VCaP (cell line): Measurements from ENCODE around the gene PPARG.

Experiments
- H3K27ac ChIP-seq: fragments of 450-650 bp; 2 replicates; pipeline ENCODE4 v1.5.1; 2017
- CTCF ChIP-seq: fragments of 450-650 bp; conservative IDR thresholded peaks from 2 replicates; pipeline ENCODE4 v1.5.1; 2017; ENCODE audit warnings: mild to moderate bottlenecking, moderate library complexity

Gene PPARG

GRCh38 chr3:12423918-12424630 lies 135.2 kb downstream of the PPARG start:
- no peak for TF ChIP-seq CTCF
- H3K27ac ChIP-seq, result peak overlapping the region; percentile 51; the same call in 1 of the 2 replicates

GRCh38 chr3:12424635-12425319 lies 135.9 kb downstream of the PPARG start:
- peak overlapping the region; percentile 51; the same call in 1 of the 2 replicates for H3K27ac ChIP-seq
- TF ChIP-seq CTCF, result no peak

GRCh38 chr3:12425850-12426579 lies 137.1 kb downstream of the PPARG start:
- H3K27ac ChIP-seq, result peak overlapping the region; percentile 23
- no peak for TF ChIP-seq CTCF

GRCh38 chr3:12427551-12427950 lies 138.7 kb downstream of the PPARG start:
- no peak overlapping the region for H3K27ac ChIP-seq
- TF ChIP-seq CTCF, result no peak

- no peak for TF ChIP-seq CTCF
- no peak overlapping the region for H3K27ac ChIP-seq
Measured at GRCh38 chr3:12428126-12428525, 139.3 kb downstream of the PPARG start.

GRCh38 chr3:12430086-12430485 lies 141.2 kb downstream of the PPARG start:
- no peak for TF ChIP-seq CTCF

GRCh38 chr3:12433823-12434222 lies 145.0 kb downstream of the PPARG start:
- TF ChIP-seq CTCF, result no peak
- no peak overlapping the region for H3K27ac ChIP-seq

More at GRCh38 chr3:12430086-12430485, 141.2 kb downstream of the PPARG start:
- H3K27ac ChIP-seq, result peak overlapping the region; percentile 19; the same call in 1 of the 2 replicates
